Right ventricle myocardium superior (tissue), 1 donor: ENCODE data around the gene MACROD1. TPM values are rescaled to one million over a fixed set of nuclear protein-coding genes. Genes with fewer than 3 reads are reported as not detected.

Source experiments
- ATAC-seq: fragments of 200-7000 bp; cut with Tn5 transposase; one replicate; pipeline ENCODE4 v1.9.1; 2020; ENCODE audit warnings: mild to moderate bottlenecking; ENCODE audit not compliant: poor library complexity
- DNase-seq: peaks from one replicate; pipeline ENCODE4 v3.0.0-alpha.2; 2020
- intact Hi-C: fragments of 100-400 bp; cut with DNase I; formaldehyde crosslinking; loops from one replicate; pipeline ENCODE4 v1.11.2; 2022
- long read RNA-seq: library from polyadenylated mRNA; unstranded; transcript quantifications from one replicate; pipeline ENCODE4 v2.0.0, GENCODE V29; 2021
- total RNA-seq: library from RNA; stranded (reverse); fragmentation: NEBNext Ultra II Directional; extraction: Animal tissue kit (Norgen Biotek cat#: 25700); gene quantifications from one replicate; pipeline ENCODE4 v1.2.1, GENCODE V29; 2021
- donor health status: DM: no; HTN: yes; CAD: no; lungs with severe emphysema.

MACROD1 gene, protein sequence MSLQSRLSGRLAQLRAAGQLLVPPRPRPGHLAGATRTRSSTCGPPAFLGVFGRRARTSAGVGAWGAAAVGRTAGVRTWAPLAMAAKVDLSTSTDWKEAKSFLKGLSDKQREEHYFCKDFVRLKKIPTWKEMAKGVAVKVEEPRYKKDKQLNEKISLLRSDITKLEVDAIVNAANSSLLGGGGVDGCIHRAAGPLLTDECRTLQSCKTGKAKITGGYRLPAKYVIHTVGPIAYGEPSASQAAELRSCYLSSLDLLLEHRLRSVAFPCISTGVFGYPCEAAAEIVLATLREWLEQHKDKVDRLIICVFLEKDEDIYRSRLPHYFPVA
- total RNA-seq = 124 TPM
- long read RNA-seq, transcript MACROD1-201 (11 exons, 1,205 nt) = major isoform, 204 of 255 reads
- long read RNA-seq, partial matches to known transcripts = 9 of 255 reads
- long read RNA-seq, other reads (novel, unspliced or antisense) = 38 of 255 reads

DNA sequence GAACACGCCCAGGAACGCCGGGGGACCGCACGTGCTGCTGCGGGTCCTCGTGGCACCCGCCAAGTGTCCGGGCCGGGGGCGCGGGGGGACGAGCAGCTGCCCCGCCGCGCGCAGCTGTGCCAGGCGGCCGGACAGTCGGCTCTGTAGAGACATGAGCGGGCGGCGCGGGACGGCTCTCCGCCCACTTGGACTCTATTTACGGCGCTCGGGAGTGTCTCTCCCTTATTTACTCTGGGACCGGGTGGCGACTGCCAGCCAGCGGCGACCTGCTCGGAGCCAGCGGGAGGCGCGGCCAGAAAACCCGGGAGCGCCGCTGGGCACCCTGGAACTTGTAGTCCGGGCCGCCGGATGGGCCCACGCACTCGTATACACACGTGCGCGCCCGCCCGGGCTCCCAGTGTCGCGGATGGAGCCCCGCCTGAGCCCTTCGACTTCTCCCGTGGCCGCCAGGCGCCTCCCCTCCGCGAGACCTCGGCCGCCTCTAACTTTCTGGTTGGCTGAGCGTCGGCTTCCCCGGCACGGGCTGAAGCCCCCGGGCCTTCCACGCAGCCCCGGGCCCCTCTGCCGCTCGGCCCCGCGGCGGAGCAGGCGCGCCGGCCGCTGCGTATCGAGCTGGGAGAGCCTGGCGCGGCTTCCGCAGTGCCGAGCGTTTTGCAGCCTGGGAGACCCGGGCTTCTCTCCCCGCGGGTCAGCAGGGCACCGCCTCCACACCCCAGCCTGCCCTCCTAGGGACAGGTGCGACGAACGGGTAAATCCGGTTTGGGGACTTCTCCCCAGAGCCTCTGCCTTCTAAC is at the start of gene MACROD1:
Gene MACROD1, minus strand, starts transcription at position 272 of the 794 bp plus-strand sequence. Its CDS starts 119 bp downstream, at position 153.
- peak; percentile 93 for ATAC-seq
- DNase-seq = peak; percentile 94
- intact Hi-C loops = no loop called here

DNA sequence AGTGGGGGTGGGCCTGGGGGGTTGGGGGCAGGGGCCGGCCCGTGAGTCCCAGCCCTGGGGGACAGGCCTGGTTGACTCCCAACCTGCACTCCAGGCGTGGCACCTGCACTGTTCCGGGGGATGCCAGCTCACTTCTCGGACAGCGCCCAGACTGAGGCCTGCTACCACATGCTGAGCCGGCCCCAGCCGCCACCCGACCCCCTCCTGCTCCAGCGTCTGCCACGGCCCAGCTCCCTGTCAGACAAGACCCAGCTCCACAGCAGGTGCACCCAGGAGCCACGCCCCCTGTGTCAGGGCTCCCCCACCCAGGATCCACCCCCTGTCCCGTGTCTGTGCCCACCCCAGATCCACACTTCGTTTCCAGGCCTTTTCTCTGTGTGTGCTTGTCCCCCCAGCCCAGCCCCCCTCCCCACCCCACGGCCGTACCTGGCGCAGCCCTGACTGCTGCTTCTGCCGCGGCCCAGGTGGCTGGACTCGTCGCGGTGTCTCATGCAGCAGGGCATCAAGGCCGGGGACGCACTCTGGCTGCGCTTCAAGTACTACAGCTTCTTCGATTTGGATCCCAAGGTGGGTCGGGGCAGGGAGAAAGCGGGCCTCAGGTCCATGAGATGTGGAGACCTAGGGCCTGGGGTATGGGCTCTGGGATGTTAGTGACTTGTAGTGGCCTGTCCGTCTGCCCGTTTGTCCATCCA is 45.4 kb upstream of the MACROD1 start:
- intact Hi-C loops = no loop called here
- ATAC-seq = no peak
- no peak for DNase-seq

DNA sequence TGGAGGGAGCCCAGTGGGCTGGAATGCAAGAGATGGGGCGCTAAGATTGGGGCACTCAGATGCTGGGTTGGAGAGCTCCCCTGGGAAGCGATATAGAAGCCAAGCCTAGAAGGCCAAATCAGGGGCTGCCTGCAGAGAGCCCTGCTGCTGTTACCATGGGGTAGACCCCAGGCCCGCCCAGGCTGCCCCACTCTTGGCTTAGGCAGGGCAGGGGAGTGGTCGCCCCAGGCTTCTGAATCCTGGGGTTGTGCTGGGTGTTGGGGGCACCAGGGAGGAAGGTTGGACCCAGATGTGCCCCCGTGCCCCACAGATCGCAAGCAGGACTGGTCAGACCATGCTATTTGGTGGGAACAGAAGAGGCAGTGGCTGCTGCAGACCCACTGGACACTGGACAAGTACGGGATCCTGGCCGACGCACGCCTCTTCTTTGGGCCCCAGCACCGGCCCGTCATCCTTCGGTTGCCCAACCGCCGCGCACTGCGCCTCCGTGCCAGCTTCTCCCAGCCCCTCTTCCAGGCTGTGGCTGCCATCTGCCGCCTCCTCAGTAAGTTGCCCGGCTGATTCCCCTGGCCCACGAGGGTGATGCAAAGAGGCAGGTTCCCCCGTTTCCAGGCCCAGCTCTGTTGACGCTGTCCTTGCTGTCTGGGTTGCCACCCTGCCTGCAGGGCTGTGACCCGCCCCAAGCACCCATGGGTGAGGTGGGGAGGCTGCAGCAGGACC is 44.5 kb upstream of the MACROD1 start:
- no peak for DNase-seq
- intact Hi-C loops = no loop called here

DNA sequence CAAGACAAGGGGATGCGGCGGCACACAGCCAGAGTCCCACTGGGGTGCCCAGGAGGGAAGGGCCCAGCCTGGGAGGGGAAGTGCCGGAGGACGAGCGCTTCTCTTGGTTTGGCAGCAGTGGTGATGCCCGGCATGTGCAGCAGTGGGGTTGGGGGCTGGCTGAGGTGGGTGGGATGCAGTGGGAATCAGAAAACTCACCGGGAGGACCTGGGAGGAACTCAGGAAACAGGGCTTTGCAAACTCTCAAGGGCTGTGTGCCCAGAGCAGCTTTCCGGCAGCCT is 43.6 kb upstream of the MACROD1 start:
- intact Hi-C loops = no loop called here
- ATAC-seq (no peak), DNase-seq (no peak)

More for the DNA sequence above, 44.5 kb upstream of the MACROD1 start:
- no peak for ATAC-seq

DNA sequence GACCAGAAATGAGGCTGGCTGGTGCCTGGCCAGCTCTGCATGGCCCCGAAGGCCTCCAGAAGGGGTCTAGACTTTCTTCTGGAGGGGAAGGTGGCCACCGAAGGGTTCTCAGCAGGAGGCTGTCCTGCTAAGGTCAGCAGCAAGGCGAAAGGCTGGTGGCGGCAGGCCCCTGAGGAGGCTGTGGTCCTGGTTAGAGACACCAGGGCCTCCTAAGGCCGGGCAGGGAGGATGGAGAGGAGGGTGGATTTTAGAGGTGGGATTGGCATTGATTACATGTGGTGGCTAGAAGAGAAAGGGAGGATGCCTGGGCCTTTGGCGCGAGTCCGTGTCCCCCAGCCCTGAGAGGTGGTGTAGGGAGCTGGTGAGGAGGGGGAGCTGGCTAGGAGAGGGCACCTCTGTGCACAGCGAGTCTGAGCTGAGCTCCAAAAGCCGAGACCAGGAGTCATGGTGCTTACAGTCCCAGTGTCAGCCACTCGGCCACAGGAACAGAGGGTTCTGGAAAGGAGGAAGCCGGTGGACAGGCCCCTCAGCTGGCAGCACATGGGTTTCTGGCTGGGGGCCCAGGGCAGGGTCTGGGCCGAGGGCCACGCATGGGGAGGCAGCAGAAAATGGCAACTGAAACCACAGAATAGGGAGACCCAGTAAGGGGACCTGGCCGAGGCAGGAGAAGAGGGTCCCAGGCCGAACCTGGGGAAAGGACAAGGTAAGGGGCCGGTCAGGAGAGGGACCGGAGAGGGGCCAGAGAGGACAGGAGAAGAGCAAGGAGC is 43.1 kb upstream of the MACROD1 start:
- no peak for DNase-seq
- intact Hi-C loops = no loop called here
- no peak for ATAC-seq

DNA sequence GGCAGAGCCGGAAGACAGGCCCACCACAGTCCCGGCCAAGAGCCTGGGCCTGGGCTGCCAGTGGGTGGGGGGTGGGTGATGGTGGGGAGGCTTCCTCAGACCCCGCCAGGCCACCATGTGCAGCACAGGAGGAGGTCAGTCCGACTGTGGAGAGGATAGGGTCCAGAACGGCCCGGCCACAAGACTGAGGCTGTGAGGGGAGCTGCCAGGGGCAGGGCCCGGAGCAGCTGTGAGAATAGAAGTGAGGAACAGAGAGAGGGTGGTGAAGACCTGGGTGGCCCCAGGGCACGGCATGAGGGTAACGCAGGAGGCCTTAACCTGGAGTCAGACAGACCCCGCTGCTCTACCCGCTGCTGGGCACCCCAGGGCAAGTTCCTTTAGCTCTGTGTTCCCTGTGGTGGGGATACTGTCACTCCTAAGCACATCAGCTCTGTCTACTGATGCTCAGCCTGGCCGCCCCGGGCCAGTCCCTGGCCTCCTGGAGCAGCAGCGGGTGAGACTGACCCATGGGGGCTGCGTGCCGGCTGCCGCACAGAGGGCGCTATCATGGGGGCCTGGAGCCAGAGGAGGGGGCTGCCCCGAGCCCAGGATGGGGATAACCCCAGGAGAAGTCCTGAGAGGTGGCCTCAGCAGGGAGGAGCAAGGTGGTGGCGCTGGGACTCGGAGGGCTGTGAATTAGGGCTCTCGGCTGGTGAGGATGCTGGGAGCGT is 42.3 kb upstream of the MACROD1 start:
- intact Hi-C loops = no loop called here
- no peak for DNase-seq
- no peak for ATAC-seq

DNA sequence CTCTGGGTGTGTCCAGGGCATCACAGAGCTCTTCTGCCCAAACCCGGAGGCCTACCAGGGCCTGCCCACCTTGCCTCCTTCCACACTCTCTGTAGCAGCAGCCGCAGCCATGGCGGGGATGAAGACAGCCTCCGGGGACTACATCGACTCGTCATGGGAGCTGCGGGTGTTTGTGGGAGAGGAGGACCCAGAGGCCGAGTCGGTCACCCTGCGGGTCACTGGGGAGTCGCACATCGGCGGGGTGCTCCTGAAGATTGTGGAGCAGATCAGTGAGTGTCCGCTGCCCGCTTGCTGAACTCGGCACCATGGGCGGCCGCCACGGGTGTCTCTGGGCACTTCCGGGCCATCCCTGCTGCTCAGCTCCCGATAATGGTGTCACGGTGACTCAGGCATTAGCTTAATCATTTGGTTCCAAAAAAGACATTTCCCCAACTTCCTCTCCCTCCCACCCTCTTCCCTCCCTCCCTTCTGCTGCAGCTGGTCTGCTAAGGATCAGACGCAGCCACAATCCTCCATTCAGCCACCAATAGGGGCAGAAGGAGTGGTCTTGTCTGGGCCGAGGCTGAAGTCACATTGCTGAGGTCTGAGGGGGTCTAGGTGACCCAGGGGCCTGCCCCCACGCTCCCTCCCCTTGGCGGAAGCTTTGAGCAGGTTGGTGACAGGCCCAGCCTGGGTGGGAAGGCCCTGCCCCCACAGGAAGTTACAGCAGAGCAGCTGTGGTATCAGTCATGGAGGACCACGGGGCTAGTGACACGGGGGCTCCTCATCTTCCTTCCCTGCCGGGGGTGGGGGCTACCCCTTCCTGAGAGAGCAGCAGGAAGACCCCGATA is 41.6 kb upstream of the MACROD1 start:
- DNase-seq (peak; percentile 83), ATAC-seq (peak; percentile 72)
- intact Hi-C loops = no loop called here

DNA sequence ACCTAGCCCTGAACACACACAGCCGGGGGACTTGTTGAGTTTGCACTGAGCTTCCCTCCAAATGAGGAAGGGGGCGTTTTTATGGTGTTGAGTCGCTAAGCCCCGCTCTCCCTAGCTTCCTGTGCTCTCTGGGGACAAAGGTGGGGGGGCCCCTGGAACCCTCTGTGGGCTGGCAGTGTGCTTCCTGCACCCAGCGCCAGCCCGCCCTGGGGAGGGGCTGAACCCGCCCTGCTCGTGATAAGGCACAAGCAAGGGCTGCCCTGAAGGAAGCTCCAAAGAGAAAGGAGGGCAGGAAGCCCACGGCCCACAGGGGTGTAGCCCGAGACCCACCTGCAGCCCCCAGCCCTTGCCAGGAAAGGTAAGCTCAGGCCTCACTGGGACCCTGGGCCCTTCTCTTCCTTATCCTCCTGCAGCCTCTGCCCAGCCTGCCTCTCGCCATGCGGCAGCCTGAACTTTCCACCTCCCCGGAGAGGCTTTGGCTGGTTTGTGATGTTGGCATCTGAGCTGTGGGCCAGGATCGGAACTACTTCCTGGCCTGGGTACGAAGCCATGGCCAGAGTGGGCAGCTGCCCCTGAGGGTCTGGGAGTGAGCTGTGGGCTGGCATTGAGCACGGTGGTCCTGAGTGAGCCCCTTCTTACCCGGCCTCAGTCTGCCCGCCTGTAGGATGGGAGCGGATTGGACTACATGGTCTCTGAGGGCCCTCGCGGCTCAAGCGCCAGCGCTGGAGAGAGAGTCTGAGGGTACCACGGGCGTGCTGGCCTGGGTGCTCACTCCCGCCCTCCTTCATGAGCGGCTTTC is 40.7 kb upstream of the MACROD1 start, which contains the start of gene FERMT3:
Gene FERMT3, plus strand, starts transcription at position 265 of the 799 bp plus-strand sequence. CDS start 644 bp downstream, outside the sequence.
- intact Hi-C loops = no loop called here

DNA sequence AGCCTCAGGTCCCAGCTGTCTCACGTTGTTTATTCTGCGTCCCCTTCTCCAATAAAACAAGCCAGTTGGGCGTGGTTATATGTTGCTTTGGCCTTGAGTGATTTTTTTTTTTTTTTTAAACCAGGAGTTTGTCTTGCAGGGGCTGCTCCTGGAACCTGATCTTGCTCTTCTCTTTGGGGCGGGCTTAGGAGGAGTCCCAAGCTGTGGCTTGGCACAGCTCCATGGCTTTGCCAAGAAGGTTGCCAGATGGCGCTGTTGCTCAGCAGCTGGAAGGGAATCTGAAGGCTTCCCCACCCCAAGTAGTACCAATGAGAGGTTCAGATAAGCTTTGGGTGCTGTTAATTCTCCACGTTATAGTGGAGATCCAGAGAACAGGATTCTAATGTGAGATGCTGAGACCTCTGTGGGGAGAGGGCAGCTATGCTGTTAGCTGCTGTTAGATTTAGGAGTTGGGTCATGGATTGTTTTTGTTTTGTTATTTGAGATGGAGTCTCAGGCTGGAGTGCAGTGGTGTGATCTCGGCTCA is 38.6 kb upstream of the MACROD1 start:
- ATAC-seq (peak; percentile 66), DNase-seq (peak; percentile 91)
- intact Hi-C loops = loop anchor here (5.0 kb wide), 1 partner anchor 98 kb away; the partner anchor contains the start of gene CATSPERZ

More for the DNA sequence above, 40.7 kb upstream of the MACROD1 start, which contains the start of gene FERMT3:
- ATAC-seq (peak; percentile 59), DNase-seq (peak; percentile 85)

DNA sequence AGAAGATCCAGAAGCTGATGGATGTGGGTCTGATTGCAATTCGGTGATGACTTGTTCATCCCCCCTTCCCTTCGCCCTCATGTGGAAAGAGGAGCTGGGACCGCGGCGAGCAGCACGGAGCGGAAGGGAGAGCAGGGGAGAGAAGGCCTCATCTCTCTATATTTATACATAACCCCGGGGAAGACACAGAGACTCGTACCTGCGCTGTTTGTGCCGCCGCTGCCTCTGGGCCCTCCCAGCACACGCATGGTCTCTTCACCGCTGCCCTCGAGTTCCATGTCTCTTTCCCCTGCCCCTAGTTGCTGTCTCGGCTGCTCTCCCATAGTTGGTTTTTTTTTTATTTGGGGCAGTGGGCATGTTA is 38.1 kb upstream of the MACROD1 start:
- intact Hi-C loops = loop anchor here (5.0 kb wide), 1 partner anchor 98 kb away; the partner anchor contains the start of gene CATSPERZ
- ATAC-seq (no peak), DNase-seq (no peak)

DNA sequence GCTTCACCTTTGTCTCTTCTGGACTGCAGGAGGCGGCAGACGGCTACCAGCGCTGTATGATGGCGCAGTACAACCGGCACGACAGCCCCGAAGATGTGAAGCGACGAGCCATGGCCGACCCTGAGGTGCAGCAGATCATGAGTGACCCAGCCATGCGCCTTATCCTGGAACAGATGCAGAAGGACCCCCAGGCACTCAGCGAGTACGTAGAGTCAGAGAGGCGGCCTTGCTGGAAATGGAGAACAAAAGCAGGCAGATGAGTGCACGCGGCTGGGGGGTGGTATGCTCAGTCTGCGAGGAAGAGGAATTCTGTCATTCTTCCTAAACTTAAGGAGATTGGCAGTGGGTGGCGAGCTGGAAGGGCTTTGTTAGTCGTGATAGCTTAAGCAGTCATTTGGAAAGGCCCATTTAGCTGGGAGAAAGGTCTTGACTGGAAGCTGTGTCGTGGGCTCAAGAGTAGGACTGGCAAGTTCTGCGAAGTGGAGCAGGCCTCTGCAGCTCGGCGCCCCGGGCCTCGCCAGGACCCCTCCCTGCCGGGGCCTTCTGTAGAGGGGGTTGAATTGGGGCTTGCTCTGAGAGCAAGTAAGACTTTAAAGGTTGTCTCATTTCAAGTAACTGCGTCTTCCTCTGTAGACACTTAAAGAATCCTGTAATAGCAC is 37.6 kb upstream of the MACROD1 start:
- DNase-seq = no peak
- ATAC-seq = no peak
- intact Hi-C loops = loop anchor here (5.0 kb wide), 1 partner anchor 99 kb away; the partner anchor contains the start of gene CATSPERZ

DNA sequence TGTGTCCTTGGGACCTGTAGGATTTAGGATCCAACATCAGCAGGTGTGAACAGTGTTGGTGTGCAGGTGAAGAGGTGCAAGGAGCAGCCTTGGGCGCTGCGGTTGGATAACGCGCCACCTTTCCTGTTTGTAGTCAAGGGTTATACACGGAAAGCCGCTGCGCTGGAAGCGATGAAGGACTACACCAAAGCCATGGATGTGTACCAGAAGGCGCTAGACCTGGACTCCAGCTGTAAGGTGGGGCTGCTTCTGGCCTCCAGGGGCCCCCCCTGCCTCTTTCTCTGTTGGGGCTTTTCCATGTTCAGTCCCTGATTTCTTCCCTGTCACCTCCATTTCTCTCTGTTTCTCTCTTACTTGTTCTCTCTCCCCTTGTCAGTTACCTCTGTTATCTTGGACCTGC is 37.1 kb upstream of the MACROD1 start:
- intact Hi-C loops = loop anchor here (5.0 kb wide), 1 partner anchor 99 kb away; the partner anchor contains the start of gene CATSPERZ
- no peak for ATAC-seq
- DNase-seq = no peak

DNA sequence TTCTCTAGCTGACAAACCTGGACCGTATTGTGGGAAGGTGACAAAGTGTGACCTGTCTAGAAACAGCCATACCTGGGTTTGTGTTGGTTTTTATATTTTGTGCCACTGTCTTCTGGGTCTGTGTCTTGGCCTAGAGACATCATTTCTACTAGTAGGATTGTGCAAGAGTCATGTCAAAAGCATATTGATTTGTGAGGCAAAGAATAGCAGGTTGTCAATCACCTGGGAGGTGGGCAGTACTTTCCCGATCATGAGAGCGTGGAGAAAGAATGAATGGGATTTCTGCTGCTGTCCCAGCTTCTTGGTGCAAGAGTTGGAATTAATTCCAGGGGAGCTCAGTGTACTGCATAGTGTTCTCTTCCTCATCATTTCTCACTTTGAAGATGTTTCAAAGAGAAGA is 35.6 kb upstream of the MACROD1 start:
- intact Hi-C loops = loop anchor here (5.0 kb wide), 1 partner anchor 101 kb away; the partner anchor contains the start of gene CATSPERZ
- ATAC-seq = no peak
- no peak for DNase-seq

DNA sequence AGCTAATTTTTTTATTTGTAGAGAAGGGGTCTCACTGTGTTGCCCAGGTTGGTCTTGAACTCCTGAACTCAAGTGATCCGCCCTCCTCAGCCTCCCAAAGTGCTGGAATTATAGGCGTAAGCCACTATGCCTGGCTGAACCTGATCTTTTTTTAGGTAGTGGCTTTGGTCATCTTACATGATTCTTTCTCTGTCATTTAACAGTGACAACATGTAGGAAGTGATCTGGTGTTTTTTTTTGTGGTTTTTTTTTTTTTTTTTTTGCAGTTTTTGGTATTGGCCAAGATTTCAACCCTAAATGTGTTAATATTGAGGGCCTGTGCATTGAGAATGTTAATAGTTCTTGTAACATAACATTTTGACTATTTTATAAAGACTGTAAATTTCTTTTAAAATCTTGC is 32.6 kb upstream of the MACROD1 start:
- ATAC-seq (no peak), DNase-seq (no peak)
- intact Hi-C loops = no loop called here

DNA sequence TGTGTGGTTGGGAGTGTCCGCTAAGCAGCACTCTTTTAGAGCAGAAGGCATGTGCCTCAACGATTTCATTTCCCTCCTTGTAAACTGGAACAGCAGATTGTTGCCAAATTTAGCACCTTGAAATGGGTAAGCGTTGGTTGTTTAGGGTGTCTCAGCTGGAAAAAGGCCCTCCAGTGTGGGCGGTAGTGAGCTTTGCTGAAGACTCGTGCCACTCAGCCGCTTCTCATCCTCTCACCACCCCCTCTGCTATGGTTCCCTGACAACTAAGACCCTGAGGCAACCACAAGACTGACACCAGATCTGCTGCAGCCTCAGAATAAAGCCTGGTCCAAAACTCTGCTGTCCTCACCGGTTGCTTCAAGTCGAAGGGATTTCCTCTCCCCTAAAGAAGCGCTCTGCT is 30.7 kb upstream of the MACROD1 start:
- ATAC-seq (no peak), DNase-seq (no peak)
- intact Hi-C loops = no loop called here
